ENCODE results near the gene WBP1.

GRCh38 chr2:74420006-74420405, 38.2 kb upstream of the WBP1 start:
- TF ChIP-seq FOXM1 (IDR thresholded peaks at IDR 0.05; ENCODE audit: borderline replicate concordance, low read depth) (no peak), MAX (IDR thresholded peaks at IDR 0.05) (no peak), REST (IDR thresholded peaks at IDR 0.05; ENCODE audit: low read depth) (no peak)
